Muscle layer of duodenum (tissue), 2 donors: Measurements from ENCODE around the gene INSRR.
A peak's percentile ranks its signal among the peaks of the same experiment; 100 is the strongest.

ENCODE experiments used
- H3K27ac ChIP-seq: one replicate; pipeline ENCODE4 v1.7.0; 2013; ENCODE audit warnings: mild to moderate bottlenecking, low read length
- H3K27me3 ChIP-seq: one replicate; pipeline ENCODE4 v1.7.0; 2013; ENCODE audit warnings: low read depth, mild to moderate bottlenecking, control low read depth, low read length
- H3K36me3 ChIP-seq, 2 donors: one replicate each; pipeline ENCODE4 v1.7.0; 2013; ENCODE audit warnings: low read length in 2 of 2, control low read depth in 1 of 2, mild to moderate bottlenecking in 1 of 2; ENCODE audit not compliant: insufficient read depth in 2 of 2, control insufficient read depth in 1 of 2
- H3K4me1 ChIP-seq, 2 donors: one replicate each; pipeline ENCODE4 v1.7.0; 2013; ENCODE audit warnings: low read length in 2 of 2, mild to moderate bottlenecking in 2 of 2, control low read depth in 1 of 2, moderate library complexity in 1 of 2; ENCODE audit not compliant: insufficient read depth in 2 of 2, control insufficient read depth in 1 of 2
- H3K4me3 ChIP-seq, 2 donors: one replicate each; pipeline ENCODE4 v1.7.0; 2013; ENCODE audit warnings: low read length in 2 of 2, low read depth in 1 of 2, mild to moderate bottlenecking in 1 of 2
- H3K9me3 ChIP-seq, 2 donors: one replicate each; pipeline ENCODE4 v1.7.0; 2013; ENCODE audit warnings: low read length in 2 of 2, control low read depth in 1 of 2, mild to moderate bottlenecking in 1 of 2; ENCODE audit not compliant: control insufficient read depth in 1 of 2
- donor health status: healthy.

Gene INSRR

GRCh38 chr1:156866249-156866909, 7.5 kb upstream of the INSRR start:
- Histone ChIP-seq H3K4me3 (no peak overlapping the region), H3K9me3 (no peaks in the 10 kb centered on the region), H3K36me3 (no peaks in the 10 kb centered on the region), H3K4me1 (peaks cover 0 to under 1% of the 10 kb centered on the region in 2 donors), H3K27ac (no peak overlapping the region), H3K27me3 (peaks cover 37% of the 10 kb centered on the region)

- Histone ChIP-seq H3K4me3 (no peak overlapping the region), H3K9me3 (no peaks in the 10 kb centered on the region), H3K36me3 (no peaks in the 10 kb centered on the region), H3K27me3 (peaks cover 41% of the 10 kb centered on the region), H3K27ac (no peak overlapping the region), H3K4me1 (peaks cover 0 to 6% of the 10 kb centered on the region in 2 donors)
Observed at GRCh38 chr1:156865865-156866248, 6.9 kb upstream of the INSRR start.

DNA sequence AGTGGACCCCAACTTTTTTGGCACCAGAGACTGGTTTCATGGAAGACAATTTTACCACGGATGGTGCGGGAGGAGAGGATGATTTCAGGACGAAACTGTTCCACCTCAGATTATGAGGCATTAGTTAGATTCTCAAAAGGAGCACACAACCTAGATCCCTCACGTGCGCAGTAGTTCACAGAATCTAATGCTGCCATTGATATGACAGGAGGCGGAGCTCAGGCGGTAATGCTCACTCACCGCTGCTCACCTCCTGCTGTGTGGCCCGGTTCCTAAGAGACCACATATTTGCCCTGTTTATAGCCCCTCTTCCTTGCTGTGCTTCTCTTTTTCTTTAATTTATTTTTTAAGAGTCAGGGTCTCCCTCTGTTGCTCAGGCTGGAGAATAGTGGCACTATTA, 6.3 kb upstream of the INSRR start:
- Histone ChIP-seq H3K36me3 (no peaks in the 10 kb centered on the region), H3K4me3 (no peak overlapping the region), H3K27me3 (peaks cover 43% of the 10 kb centered on the region), H3K9me3 (no peaks in the 10 kb centered on the region), H3K27ac (no peak overlapping the region), H3K4me1 (peaks cover 0 to 12% of the 10 kb centered on the region in 2 donors)

DNA sequence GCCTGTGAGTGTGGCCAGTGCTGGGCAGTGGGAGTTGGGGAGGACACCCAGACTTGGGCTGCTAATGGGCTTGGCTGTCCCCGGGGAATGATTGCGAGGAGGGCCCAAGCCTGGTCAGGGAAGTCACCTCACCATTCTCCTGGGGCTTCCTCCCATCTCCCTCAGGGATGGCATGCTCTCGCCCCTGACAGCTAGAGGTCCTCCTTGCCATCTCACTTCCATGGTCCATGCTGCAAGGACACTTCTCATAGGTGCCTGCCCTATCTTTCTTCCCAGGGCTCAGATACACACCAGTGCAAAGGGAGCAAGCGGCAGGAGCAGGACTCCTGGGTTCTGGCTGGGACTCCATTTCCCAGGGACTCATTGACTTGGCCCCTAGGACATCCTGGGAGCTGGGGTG, 5.9 kb upstream of the INSRR start:
- H3K4me1 ChIP-seq = peaks cover 0 to 16% of the 10 kb centered on the region in 2 donors
- no peaks in the 10 kb centered on the region for H3K9me3 ChIP-seq
- H3K4me3 ChIP-seq = no peak overlapping the region
- H3K36me3 ChIP-seq = no peaks in the 10 kb centered on the region
- peaks cover 48% of the 10 kb centered on the region for H3K27me3 ChIP-seq
- no peak overlapping the region for H3K27ac ChIP-seq

- no peaks in the 10 kb centered on the region for H3K9me3 ChIP-seq
- H3K27ac ChIP-seq = no peak overlapping the region
- H3K27me3 ChIP-seq = peaks cover 56% of the 10 kb centered on the region
- H3K4me3 ChIP-seq = no peak overlapping the region
- H3K4me1 ChIP-seq = peaks cover 1 to 28% of the 10 kb centered on the region in 2 donors
- H3K36me3 ChIP-seq = no peaks in the 10 kb centered on the region
Observed at GRCh38 chr1:156863631-156864030, 4.7 kb upstream of the INSRR start.

- Histone ChIP-seq H3K36me3 (no peaks in the 10 kb centered on the region), H3K4me1 (peaks cover 4 to 29% of the 10 kb centered on the region in 2 donors), H3K27me3 (peaks cover 61% of the 10 kb centered on the region), H3K27ac (no peak overlapping the region), H3K9me3 (no peaks in the 10 kb centered on the region), H3K4me3 (no peak overlapping the region)
Observed at GRCh38 chr1:156862997-156863599, 4.2 kb upstream of the INSRR start.

GRCh38 chr1:156862584-156862983, 3.7 kb upstream of the INSRR start:
- H3K4me3 ChIP-seq = no peak overlapping the region
- H3K9me3 ChIP-seq = no peaks in the 10 kb centered on the region
- peaks cover 66% of the 10 kb centered on the region for H3K27me3 ChIP-seq
- peaks cover 4 to 29% of the 10 kb centered on the region in 2 donors for H3K4me1 ChIP-seq
- no peaks in the 10 kb centered on the region for H3K36me3 ChIP-seq
- no peak overlapping the region for H3K27ac ChIP-seq

DNA sequence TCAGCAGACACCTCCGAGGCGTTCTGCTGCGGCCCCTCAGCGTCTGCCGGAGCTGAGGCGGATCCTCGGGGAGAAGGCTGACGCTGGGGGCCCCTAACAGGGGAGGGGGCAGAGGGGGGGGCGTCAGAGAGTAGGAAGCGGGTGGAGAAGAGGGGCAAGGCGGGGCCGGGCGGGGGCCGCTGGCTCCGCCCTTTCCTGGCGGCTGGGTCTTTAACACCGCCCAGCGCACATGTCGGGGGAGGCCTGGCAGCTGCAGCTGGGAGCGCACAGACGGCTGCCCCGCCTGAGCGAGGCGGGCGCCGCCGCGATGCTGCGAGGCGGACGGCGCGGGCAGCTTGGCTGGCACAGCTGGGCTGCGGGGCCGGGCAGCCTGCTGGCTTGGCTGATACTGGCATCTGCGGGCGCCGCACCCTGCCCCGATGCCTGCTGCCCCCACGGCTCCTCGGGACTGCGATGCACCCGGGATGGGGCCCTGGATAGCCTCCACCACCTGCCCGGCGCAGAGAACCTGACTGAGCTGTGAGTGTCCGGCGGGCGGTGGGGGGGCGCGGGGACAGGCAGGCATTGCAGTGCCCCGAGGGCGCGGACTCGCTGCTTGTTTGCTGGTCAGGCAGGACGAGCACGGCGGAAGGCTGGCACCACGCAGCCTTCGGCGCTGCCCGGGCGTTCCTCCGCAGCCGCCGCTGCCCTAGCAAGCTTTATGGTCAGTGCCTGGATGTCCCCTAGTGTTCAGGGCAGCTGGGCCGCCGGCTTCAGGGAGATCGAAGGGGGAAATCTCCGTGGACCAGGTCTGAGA, 1.9 kb upstream of the INSRR start, which contains the start of gene NTRK1:
NTRK1 (plus strand) TSS at position 238 of the 796 bp plus-strand sequence; CDS start at position 308, 70 bp downstream.
- Histone ChIP-seq H3K36me3 (no peaks in the 10 kb centered on the region), H3K4me3 (peak within 1 kb of the TSS; percentile 53 to 56), H3K4me1 (peaks cover 4 to 29% of the 10 kb centered on the region in 2 donors), H3K27me3 (peaks cover 70% of the 10 kb centered on the region), H3K9me3 (no peaks in the 10 kb centered on the region), H3K27ac (no peak within 1 kb of the TSS)

DNA sequence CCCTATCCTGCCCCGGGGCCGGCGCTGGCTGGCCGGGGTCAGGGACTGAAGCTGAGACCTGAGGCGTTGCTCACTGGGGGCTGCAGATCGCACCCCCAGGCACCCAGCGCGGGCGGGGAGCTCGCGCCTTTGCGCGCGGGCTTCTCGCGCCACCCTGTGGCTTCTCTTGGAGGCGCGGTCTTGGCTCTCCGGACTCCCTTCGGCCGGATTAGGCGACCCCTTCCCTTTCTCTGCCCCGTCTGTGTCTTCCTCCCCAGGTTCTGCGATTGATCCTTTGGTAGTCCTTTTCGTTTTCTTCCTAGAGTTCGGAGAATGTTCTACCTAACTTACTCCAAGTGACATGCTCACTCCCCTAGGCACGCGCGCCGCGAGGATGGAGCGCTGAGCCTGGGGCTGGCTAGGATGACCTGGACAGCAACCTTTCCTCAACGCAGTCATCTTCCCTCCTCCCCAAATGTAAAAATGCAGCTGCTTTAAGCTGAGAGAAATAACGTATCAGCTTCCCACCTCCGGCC, 1.3 kb upstream of the INSRR start:
- Histone ChIP-seq H3K9me3 (no peaks in the 10 kb centered on the region), H3K27me3 (peaks cover 63% of the 10 kb centered on the region), H3K36me3 (no peaks in the 10 kb centered on the region), H3K4me3 (peak overlapping the region; percentile 53 to 56), H3K27ac (no peak overlapping the region), H3K4me1 (peaks cover 4 to 29% of the 10 kb centered on the region in 2 donors)

- Histone ChIP-seq H3K4me3 (peak overlapping the region; percentile 53 to 56), H3K9me3 (no peaks in the 10 kb centered on the region), H3K36me3 (no peaks in the 10 kb centered on the region), H3K27ac (no peak overlapping the region), H3K4me1 (peaks cover 4 to 29% of the 10 kb centered on the region in 2 donors), H3K27me3 (peaks cover 61% of the 10 kb centered on the region)
Observed at GRCh38 chr1:156859523-156860112, 701 bp upstream of the INSRR start.

DNA sequence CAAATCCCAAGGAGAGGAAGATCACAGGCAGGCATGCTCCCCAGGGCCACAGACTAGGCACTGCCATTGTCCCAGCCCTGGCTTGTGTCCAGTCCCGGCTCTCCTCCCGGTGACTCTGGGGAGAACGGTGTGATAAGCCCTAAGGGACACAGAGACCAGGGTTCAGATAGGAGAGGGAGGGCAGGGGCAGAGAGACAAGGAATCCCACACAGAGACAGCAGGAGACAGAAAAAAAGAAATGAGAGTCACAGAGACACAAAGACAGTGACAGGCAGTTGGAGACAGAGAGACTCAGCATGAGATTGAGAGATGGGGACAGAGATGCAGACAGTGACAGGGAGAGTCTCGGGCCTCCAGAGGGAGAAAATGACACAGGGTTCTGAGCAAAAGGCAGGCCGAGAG, 361 bp downstream of the INSRR start:
- H3K4me3 ChIP-seq = peak overlapping the region in 1 of 2 donors; percentile 56
- H3K9me3 ChIP-seq = no peaks in the 10 kb centered on the region
- H3K4me1 ChIP-seq = peaks cover 4 to 29% of the 10 kb centered on the region in 2 donors
- H3K36me3 ChIP-seq = no peaks in the 10 kb centered on the region
- peaks cover 57% of the 10 kb centered on the region for H3K27me3 ChIP-seq
- H3K27ac ChIP-seq = no peak overlapping the region
